ENCODE results near the gene APEX1.
"Not testable (repeated sequence)": the region's sequence is repeated elsewhere in the genome, so short reads cannot be mapped to it uniquely, and the experiment has no call there.

APEX1 gene

GRCh38 chr14:20436363-20436755, 18.7 kb upstream of the APEX1 start:
- DNase-seq = no peak

- DNase-seq = no peak
Measured at GRCh38 chr14:20438664-20439063, 16.4 kb upstream of the APEX1 start.

GRCh38 chr14:20440465-20440864, 14.6 kb upstream of the APEX1 start:
- no peak for DNase-seq

GRCh38 chr14:20440882-20441281, 14.1 kb upstream of the APEX1 start:
- peak; percentile 40 for DNase-seq

GRCh38 chr14:20441461-20441860, 13.6 kb upstream of the APEX1 start:
- DNase-seq = no peak

- not testable (repeated sequence) for DNase-seq
Measured at GRCh38 chr14:20443650-20444049, 11.4 kb upstream of the APEX1 start.

- no peak for DNase-seq
Measured at GRCh38 chr14:20446889-20447288, 8.1 kb upstream of the APEX1 start.

- not testable (repeated sequence) for DNase-seq
Measured at GRCh38 chr14:20452831-20453230, 2.2 kb upstream of the APEX1 start.

- peak; percentile 83 for DNase-seq
Measured at GRCh38 chr14:20455355-20456300, 602 bp downstream of the APEX1 start.

- no peak for DNase-seq
Measured at GRCh38 chr14:20456971-20457370, 1.9 kb downstream of the APEX1 start.

GRCh38 chr14:20458031-20458789, 3.2 kb downstream of the APEX1 start:
- no peak for DNase-seq

- DNase-seq = peak; percentile 40
Measured at GRCh38 chr14:20460458-20461224, 5.6 kb downstream of the APEX1 start.

GRCh38 chr14:20461225-20462141, 6.5 kb downstream of the APEX1 start, which contains the start of gene PIP4P1:
PIP4P1 (minus strand) TSS chr14:20461434; CDS start chr14:20461325, 109 bp downstream.
- peak; percentile 99 for DNase-seq

- no peak for DNase-seq
Measured at GRCh38 chr14:20468764-20469241, 13.8 kb downstream of the APEX1 start.

GRCh38 chr14:20469242-20469889, 14.3 kb downstream of the APEX1 start, which contains the start of gene PNP:
PNP (plus strand) TSS chr14:20469406; CDS start chr14:20469525, 119 bp downstream.
- peak; percentile 97 for DNase-seq

- peak; percentile 87 for DNase-seq
Measured at GRCh38 chr14:20469890-20470602, 15.0 kb downstream of the APEX1 start.

- DNase-seq = peak; percentile 23
Measured at GRCh38 chr14:20470603-20470901, 15.5 kb downstream of the APEX1 start.

GRCh38 chr14:20472536-20473169, 17.6 kb downstream of the APEX1 start:
- DNase-seq = no peak

- no peak for DNase-seq
Measured at GRCh38 chr14:20476776-20477175, 21.8 kb downstream of the APEX1 start.

All from activated CD4-positive, alpha-beta T cell treated with anti-CD3 and anti-CD28 coated beads, Interleukin-2, Interleukin-6, amounts not matched to agents 100 ng/mL and 50 ng/mL, durations not matched to agents 16 hours and 8 hours (primary cell).